A549 (cell line): ENCODE results near the gene SDF2. TPM values are rescaled to one million over a fixed set of nuclear protein-coding genes. Genes with fewer than 3 reads are reported as not detected.

Experiments
- ATAC-seq, 2 experiments: fragments of 200-7000 bp in 1 of 2; fragments of >200 bp in 1 of 2; cut with Nextera tagmentation in 1 of 2; cut with Tn5 transposase in 1 of 2; 3 replicates each; pipeline versions ENCODE4 v1.8.0 to v1.9.1; 2018 to 2020; ENCODE audit warnings: mild to moderate bottlenecking in 1 of 2, moderate library complexity in 1 of 2
- CTCF ChIA-PET: fragments of 300-600 bp; sonication (Branson Sonifier 250); formaldehyde crosslinking; extraction: SDS; loops from one replicate; lab custom pipeline; 2021; ENCODE audit warnings: antibody characterized with exemption, inconsistent platforms; lab: Yijun Ruan, JAX
- POLR2A ChIA-PET: fragments of 350-600 bp; formaldehyde crosslinking; extraction: SDS; loops from one replicate; lab custom pipeline; 2021; ENCODE audit warnings: antibody characterized with exemption, inconsistent platforms; lab: Yijun Ruan, JAX
- DNase-seq, 2 experiments: peaks; one replicate each; pipeline versions ENCODE4 v3.0.0 to v3.0.0-alpha.2; 2011 to 2016; ENCODE audit warnings: low read depth in 1 of 2, low spot score in 1 of 2
- FAIRE-seq: peaks from 2 replicates; lab custom pipeline; 2011; peaks lifted over from hg19 to GRCh38; lab: Jason Lieb, UNC
- H3K27ac ChIP-seq, 2 experiments: fragments of >200 bp; sonication (Bioruptor Twin); formaldehyde crosslinking; 3 replicates each; pipeline ENCODE4 v1.5.1; 2016 to 2017
- H3K4me1 ChIP-seq: fragments of >200 bp; sonication (Bioruptor Twin); formaldehyde crosslinking; 3 replicates; pipeline ENCODE4 v1.6.1; 2016
- H3K4me2 ChIP-seq: fragments of >200 bp; sonication (Bioruptor Twin); formaldehyde crosslinking; 3 replicates; pipeline ENCODE4 v1.6.1; 2016
- H3K4me3 ChIP-seq: fragments of >200 bp; sonication (Bioruptor Twin); formaldehyde crosslinking; 3 replicates; pipeline ENCODE4 v1.5.1; 2016
- H3K9me3 ChIP-seq: fragments of >200 bp; sonication (Bioruptor Twin); formaldehyde crosslinking; 3 replicates; pipeline ENCODE4 v1.6.1; 2016
- BHLHE40 ChIP-seq: IDR thresholded peaks from 2 replicates; pipeline ENCODE4 v1.6.1; 2012; ENCODE audit warnings: low read depth, low read length, inconsistent platforms
- CHD2 ChIP-seq: fragments of 150-350 bp; IDR thresholded peaks from 2 replicates; pipeline ENCODE4 v1.6.1; 2014; ENCODE audit warnings: low read length; ENCODE audit not compliant: partially characterized antibody
- FOSB ChIP-seq: fragments of 250-450 bp; sonication (Bioruptor Pico); IDR thresholded peaks from 2 replicates; pipeline ENCODE4 v1.5.0; 2020; ENCODE audit warnings: mild to moderate bottlenecking, moderate library complexity
- HDAC2 ChIP-seq: fragments of 200-600 bp; sonication (generic); IDR thresholded peaks from 2 replicates; pipeline ENCODE4 v1.6.1; 2016
- HEYL ChIP-seq: fragments of 250-450 bp; sonication (Bioruptor Pico); IDR thresholded peaks from 2 replicates; pipeline ENCODE4 v1.8.0; 2021; ENCODE audit warnings: mild to moderate bottlenecking, moderate library complexity
- HOXB13 ChIP-seq: fragments of 250-450 bp; sonication (Bioruptor Pico); IDR thresholded peaks from 2 replicates; pipeline ENCODE4 v1.5.0; 2020; ENCODE audit warnings: low read depth, mild to moderate bottlenecking, moderate library complexity
- HOXB5 ChIP-seq: fragments of 250-450 bp; sonication (Bioruptor Pico); IDR thresholded peaks from 2 replicates; pipeline ENCODE4 v1.5.0; 2020; ENCODE audit warnings: mild to moderate bottlenecking, moderate library complexity
- JUNB ChIP-seq: fragments of >200 bp; sonication (Bioruptor Twin); formaldehyde crosslinking; IDR thresholded peaks from 2 replicates; pipeline ENCODE4 v1.6.1; 2016
- MAFK ChIP-seq: fragments of 450-650 bp; IDR thresholded peaks from 2 replicates; pipeline ENCODE4 v1.6.1; 2014; ENCODE audit not compliant: partially characterized antibody
- MAZ ChIP-seq: fragments of 150-350 bp; IDR thresholded peaks from 2 replicates; pipeline ENCODE4 v1.6.1; 2014; ENCODE audit warnings: antibody characterized with exemption, low read depth, low read length, borderline replicate concordance
- POLR2A ChIP-seq: IDR thresholded peaks from 2 replicates; pipeline ENCODE4 v1.6.1; 2012; ENCODE audit warnings: mild to moderate bottlenecking, low read length
- POLR2AphosphoS2 ChIP-seq: conservative IDR thresholded peaks from 2 replicates; pipeline ENCODE4 v1.6.1; 2012; ENCODE audit warnings: low read length, improper control_type of control experiment, inconsistent platforms
- RAD21 ChIP-seq, 2 experiments: fragments of >200 bp in 1 of 2; sonication (Bioruptor Twin) in 1 of 2; formaldehyde crosslinking in 1 of 2; IDR thresholded peaks in 1 of 2; conservative IDR thresholded peaks in 1 of 2; 2 replicates in 1 of 2; 3 replicates in 1 of 2; pipeline ENCODE4 v1.6.1; 2012 to 2018; ENCODE audit warnings: inconsistent platforms in 1 of 2
- RCOR1 ChIP-seq: fragments of 150-350 bp; IDR thresholded peaks from 2 replicates; pipeline ENCODE4 v1.6.1; 2014; ENCODE audit warnings: antibody characterized with exemption, low read length, low read depth
- RFX5 ChIP-seq: fragments of 450-650 bp; IDR thresholded peaks from 2 replicates; pipeline ENCODE4 v1.7.1; 2014; ENCODE audit warnings: antibody characterized with exemption, mild to moderate bottlenecking, moderate library complexity
- RNF2 ChIP-seq: fragments of 200-600 bp; sonication (generic); IDR thresholded peaks from 2 replicates; pipeline ENCODE4 v1.6.1; 2016; ENCODE audit warnings: low read depth, mild to moderate bottlenecking, antibody characterized with exemption, moderate library complexity, borderline replicate concordance
- TP53 ChIP-seq: fragments of 250-450 bp; sonication (Bioruptor Pico); IDR thresholded peaks from 2 replicates; pipeline ENCODE4 v1.5.0; 2021; ENCODE audit warnings: mild to moderate bottlenecking, moderate library complexity
- WGBS: methylation state at CpG from one replicate; pipeline ENCODE4 v1.1.6; 2017; ENCODE audit errors: missing lambda C conversion rate; 5-methylcytosine and 5-hydroxymethylcytosine counted together
- polyA plus RNA-seq, 4 experiments: library from polyadenylated mRNA; depleted of rRNA in 3 of 4; stranded (reverse); fragments of >200 nt; fragmentation: RNase III in 1 of 4; extraction: RNeasy Plus Mini Kit Qiagen cat#74134 plus additional on column Dnase treatment in 1 of 4; gene quantifications; 2 replicates in 3 of 4; 3 replicates in 1 of 4; pipeline ENCODE4 v1.2.3, GENCODE V29; 2011 to 2017
- TF ChIP-seq, protein P1 (sequence below): fragments of >200 bp; sonication (Bioruptor Twin); formaldehyde crosslinking; IDR thresholded peaks from 3 replicates; pipeline ENCODE4 v1.6.1; 2016
- TF ChIP-seq, protein P2 (sequence below): IDR thresholded peaks from 2 replicates; pipeline ENCODE4 v1.6.1; 2012; ENCODE audit warnings: low read depth, borderline replicate concordance
- TF ChIP-seq, protein P3 (sequence below): fragments of 250-450 bp; sonication (Bioruptor Pico); IDR thresholded peaks from 2 replicates; pipeline ENCODE4 v1.5.0; 2021; ENCODE audit warnings: mild to moderate bottlenecking, moderate library complexity, borderline replicate concordance
- TF ChIP-seq, protein P4 (sequence below): fragments of >200 bp; sonication (Bioruptor Twin); formaldehyde crosslinking; IDR thresholded peaks from 3 replicates; pipeline ENCODE4 v1.5.1; 2016

The SDF2 gene
- polyA plus RNA-seq, 2 of the 4 experiments (the other 2 are of a cell fraction), result 87.9 to 93.8 TPM

DNA sequence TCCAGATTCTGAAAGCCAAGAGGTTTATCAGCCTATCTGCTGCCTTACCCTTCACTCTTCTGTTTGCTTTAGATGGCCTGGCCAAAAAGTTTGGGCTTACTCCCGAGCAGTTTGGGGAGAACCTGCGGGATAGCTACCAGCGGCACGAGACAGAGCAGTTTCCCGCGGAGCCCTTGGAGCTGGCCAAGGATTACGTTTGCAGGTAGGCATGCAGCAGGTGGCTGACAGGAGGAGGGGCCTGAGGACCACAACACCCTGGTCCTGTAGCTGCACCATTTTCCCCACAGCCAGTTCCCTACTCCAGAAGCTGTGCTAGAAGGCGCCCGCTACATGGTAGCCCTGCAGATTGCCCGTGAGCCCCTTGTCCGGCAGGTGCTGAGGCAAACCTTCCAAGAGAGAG lies 20.9 kb upstream of the SDF2 start:
- H3K9me3 ChIP-seq, result no peaks in the 10 kb centered on the region
- H3K4me3 ChIP-seq, result no peak overlapping the region
- H3K27ac ChIP-seq, result no peak overlapping the region
- no peak overlapping the region for H3K4me2 ChIP-seq
- ATAC-seq (no peak), DNase-seq (no peak), FAIRE-seq (no peak)
- TF ChIP-seq, protein P1, sequence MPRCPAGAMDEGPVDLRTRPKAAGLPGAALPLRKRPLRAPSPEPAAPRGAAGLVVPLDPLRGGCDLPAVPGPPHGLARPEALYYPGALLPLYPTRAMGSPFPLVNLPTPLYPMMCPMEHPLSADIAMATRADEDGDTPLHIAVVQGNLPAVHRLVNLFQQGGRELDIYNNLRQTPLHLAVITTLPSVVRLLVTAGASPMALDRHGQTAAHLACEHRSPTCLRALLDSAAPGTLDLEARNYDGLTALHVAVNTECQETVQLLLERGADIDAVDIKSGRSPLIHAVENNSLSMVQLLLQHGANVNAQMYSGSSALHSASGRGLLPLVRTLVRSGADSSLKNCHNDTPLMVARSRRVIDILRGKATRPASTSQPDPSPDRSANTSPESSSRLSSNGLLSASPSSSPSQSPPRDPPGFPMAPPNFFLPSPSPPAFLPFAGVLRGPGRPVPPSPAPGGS, result no peak
- TF ChIP-seq RFX5 (no peak), BHLHE40 (no peak), HOXB13 (no peak), HDAC2 (no peak), POLR2AphosphoS2 (no peak), MAZ (no peak), RNF2 (no peak), JUNB (no peak), MAFK (no peak), TP53 (CRISPR knock-in tag) (no peak), FOSB (CRISPR knock-in tag) (no peak), CHD2 (no peak), HEYL (CRISPR knock-in tag) (no peak)
- TF ChIP-seq, protein P2, sequence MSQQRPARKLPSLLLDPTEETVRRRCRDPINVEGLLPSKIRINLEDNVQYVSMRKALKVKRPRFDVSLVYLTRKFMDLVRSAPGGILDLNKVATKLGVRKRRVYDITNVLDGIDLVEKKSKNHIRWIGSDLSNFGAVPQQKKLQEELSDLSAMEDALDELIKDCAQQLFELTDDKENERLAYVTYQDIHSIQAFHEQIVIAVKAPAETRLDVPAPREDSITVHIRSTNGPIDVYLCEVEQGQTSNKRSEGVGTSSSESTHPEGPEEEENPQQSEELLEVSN, result no peak
- TF ChIP-seq, protein P3, sequence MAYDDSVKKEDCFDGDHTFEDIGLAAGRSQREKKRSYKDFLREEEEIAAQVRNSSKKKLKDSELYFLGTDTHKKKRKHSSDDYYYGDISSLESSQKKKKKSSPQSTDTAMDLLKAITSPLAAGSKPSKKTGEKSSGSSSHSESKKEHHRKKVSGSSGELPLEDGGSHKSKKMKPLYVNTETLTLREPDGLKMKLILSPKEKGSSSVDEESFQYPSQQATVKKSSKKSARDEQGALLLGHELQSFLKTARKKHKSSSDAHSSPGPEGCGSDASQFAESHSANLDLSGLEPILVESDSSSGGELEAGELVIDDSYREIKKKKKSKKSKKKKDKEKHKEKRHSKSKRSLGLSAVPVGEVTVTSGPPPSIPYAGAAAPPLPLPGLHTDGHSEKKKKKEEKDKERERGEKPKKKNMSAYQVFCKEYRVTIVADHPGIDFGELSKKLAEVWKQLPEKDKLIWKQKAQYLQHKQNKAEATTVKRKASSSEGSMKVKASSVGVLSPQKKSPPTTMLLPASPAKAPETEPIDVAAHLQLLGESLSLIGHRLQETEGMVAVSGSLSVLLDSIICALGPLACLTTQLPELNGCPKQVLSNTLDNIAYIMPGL (CRISPR knock-in tag), result no peak
- TF ChIP-seq, protein P4, sequence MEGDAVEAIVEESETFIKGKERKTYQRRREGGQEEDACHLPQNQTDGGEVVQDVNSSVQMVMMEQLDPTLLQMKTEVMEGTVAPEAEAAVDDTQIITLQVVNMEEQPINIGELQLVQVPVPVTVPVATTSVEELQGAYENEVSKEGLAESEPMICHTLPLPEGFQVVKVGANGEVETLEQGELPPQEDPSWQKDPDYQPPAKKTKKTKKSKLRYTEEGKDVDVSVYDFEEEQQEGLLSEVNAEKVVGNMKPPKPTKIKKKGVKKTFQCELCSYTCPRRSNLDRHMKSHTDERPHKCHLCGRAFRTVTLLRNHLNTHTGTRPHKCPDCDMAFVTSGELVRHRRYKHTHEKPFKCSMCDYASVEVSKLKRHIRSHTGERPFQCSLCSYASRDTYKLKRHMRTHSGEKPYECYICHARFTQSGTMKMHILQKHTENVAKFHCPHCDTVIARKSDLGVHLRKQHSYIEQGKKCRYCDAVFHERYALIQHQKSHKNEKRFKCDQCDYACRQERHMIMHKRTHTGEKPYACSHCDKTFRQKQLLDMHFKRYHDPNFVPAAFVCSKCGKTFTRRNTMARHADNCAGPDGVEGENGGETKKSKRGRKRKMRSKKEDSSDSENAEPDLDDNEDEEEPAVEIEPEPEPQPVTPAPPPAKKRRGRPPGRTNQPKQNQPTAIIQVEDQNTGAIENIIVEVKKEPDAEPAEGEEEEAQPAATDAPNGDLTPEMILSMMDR, result no peak
- WGBS, result 94% methylated on average over 11 of the region's 11 CpGs
- POLR2A ChIA-PET, result no interaction called here
- H3K4me1 ChIP-seq, result no peaks in the 10 kb centered on the region
- CTCF ChIA-PET, result interaction anchor here (0.7 to 31.4 kb wide), 9 partner anchors 11 to 187 kb away, joined by 3 to 335 read pairs (median 3); partner anchors contain the start of genes BLTP2 and PROCA1

DNA sequence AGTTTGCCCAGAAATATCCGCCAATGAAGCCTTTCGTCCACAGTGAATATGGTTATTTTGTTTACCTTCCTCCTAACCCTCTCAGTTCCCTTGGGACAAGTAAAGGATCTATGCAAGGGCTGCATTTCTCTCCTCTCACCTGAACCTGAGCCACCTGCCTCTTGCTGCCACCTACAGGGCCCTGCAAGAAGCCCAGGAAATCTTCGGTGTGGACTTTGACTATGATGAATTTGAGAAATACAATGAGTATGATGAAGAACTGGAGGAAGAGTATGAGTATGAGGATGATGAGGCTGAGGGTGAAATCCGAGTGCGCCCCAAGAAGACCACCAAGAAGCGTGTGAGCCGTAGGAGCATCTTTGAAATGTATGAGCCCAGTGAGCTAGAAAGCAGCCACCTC lies 14.3 kb upstream of the SDF2 start:
- Histone ChIP-seq H3K4me2 (no peak overlapping the region), H3K4me3 (no peak overlapping the region), H3K27ac (no peak overlapping the region)
- POLR2A ChIA-PET, result interaction anchor here (1.1 to 1.2 kb wide), 2 partner anchors 14 to 44 kb away, joined by 3 read pairs; partner anchors contain the start of genes RPL23A, SDF2 and SUPT6H
- peak; percentile 7 for FAIRE-seq
- TF ChIP-seq, protein P4, result peak; percentile 45
- no peak for TF ChIP-seq POLR2A
- 0 out of 2 replicates have a peak, but pooled peaks have one; percentile 53 for TF ChIP-seq HOXB5
- no peak for TF ChIP-seq RCOR1
- TF ChIP-seq RAD21 (conservative IDR thresholded peaks at IDR 0.05 in 1 of 2, IDR thresholded peaks at IDR 0.05 in 1 of 2), result peak; percentile 44 to 66; a peak in 4 of 5 replicates
- TF ChIP-seq, all 56 proteins: peak for 3
- 83% methylated on average over 7 of the region's 7 CpGs for WGBS
- Histone ChIP-seq H3K4me1 (no peaks in the 10 kb centered on the region), H3K9me3 (no peaks in the 10 kb centered on the region)
- DNase-seq, result peak; percentile 42 to 62
- ATAC-seq, result peak; percentile 81 to 82; a peak in 5 of 6 replicates
- CTCF ChIA-PET, result interaction anchor here (0.5 to 31.4 kb wide), 22 partner anchors 8 to 250 kb away, joined by 3 to 335 read pairs (median 6); partner anchors contain the start of genes BLTP2, NEK8, PROCA1 and RPL23A
